IPS-15b (cell line): ENCODE measurements around the gene ZNF407.

ENCODE experiments used
- H3K27me3 ChIP-seq: one replicate; pipeline ENCODE4 v1.6.1; 2013; ENCODE audit warnings: low read length; ENCODE audit not compliant: control insufficient read depth, insufficient read depth
- H3K36me3 ChIP-seq: one replicate; pipeline ENCODE4 v1.6.1; 2013; ENCODE audit warnings: low read length; ENCODE audit not compliant: control insufficient read depth, insufficient read depth
- H3K4me1 ChIP-seq: one replicate; pipeline ENCODE4 v1.6.1; 2013; ENCODE audit warnings: mild to moderate bottlenecking, low read length; ENCODE audit not compliant: control insufficient read depth, insufficient read depth
- H3K4me3 ChIP-seq: one replicate; pipeline ENCODE4 v1.5.1; 2013; ENCODE audit warnings: low read depth, low read length
- H3K9ac ChIP-seq: one replicate; pipeline ENCODE4 v1.6.1; 2013; ENCODE audit warnings: low read depth, mild to moderate bottlenecking, low read length
- H3K9me3 ChIP-seq: one replicate; pipeline ENCODE4 v1.6.1; 2013; ENCODE audit warnings: mild to moderate bottlenecking, low read length; ENCODE audit not compliant: control insufficient read depth, insufficient read depth

The ZNF407 gene

DNA sequence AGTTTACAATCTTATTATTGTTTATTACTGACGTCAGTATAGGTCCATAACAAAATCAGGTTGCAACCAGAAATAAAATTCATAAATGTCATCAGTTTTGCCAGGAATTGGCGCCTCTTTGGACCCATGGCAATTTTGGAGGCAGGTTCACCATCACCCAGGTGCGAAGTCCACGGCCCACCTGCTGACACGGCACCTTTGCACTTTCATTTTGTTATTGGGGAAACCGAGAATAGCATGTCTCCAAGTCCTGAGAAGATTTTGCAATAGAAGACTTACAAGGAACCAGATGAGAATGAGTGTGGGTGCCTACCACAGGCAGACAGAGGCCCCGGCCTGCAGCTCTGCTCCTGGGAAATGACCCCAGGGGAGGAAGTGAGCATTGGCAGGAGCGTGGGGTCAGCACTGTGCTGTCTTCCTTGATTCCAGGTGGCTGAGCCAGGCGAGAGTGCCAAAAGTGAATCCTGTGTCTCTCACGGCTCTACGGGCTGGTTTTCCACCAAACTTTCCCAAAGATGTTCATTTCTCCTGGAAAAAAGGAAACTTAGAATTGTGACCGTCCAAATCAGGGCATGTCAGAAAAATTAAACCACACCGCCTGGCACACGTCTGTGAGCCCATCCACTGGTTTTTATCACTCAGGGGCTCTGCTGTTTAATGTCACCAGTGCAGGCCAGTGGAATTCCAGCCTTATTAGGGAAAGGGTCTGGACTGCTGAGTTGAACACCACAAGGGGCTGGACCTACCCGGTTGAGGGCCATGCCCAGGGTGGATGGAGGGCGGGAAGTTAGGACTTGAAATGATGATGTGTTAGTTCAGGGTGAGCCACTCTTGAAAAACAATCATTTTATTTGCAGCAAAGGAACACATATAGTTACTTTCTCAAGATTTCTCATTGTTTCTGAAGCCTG is 514.8 kb downstream of the ZNF407 start:
- no peak overlapping the region for H3K4me3 ChIP-seq
- no peaks in the 10 kb centered on the region for H3K36me3 ChIP-seq
- no peaks in the 10 kb centered on the region for H3K9me3 ChIP-seq
- no peaks in the 10 kb centered on the region for H3K27me3 ChIP-seq
- no peaks in the 10 kb centered on the region for H3K4me1 ChIP-seq
- H3K9ac ChIP-seq: no peak overlapping the region

DNA sequence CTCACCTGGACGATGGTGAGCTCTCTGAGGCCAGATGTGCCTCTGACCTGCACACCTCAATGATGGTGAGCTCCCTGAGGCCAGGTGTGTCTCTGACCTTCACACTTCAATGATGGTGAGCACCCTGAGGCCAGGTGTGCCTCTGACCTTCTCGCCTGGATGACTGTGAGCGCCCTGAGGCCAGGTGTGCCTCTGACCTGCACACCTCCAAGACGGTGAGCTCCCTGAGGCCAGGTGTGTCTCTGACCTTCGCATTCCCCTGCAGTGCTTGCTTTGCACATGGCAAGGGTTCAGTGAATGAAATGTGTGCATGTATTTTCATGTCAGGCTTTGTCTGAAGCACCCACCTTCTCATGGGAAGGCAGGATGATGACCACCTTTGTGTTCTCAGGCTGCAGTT is 515.8 kb downstream of the ZNF407 start:
- Histone ChIP-seq H3K4me3 (no peak overlapping the region), H3K36me3 (no peaks in the 10 kb centered on the region), H3K9ac (no peak overlapping the region), H3K9me3 (no peaks in the 10 kb centered on the region), H3K4me1 (no peaks in the 10 kb centered on the region), H3K27me3 (no peaks in the 10 kb centered on the region)

DNA sequence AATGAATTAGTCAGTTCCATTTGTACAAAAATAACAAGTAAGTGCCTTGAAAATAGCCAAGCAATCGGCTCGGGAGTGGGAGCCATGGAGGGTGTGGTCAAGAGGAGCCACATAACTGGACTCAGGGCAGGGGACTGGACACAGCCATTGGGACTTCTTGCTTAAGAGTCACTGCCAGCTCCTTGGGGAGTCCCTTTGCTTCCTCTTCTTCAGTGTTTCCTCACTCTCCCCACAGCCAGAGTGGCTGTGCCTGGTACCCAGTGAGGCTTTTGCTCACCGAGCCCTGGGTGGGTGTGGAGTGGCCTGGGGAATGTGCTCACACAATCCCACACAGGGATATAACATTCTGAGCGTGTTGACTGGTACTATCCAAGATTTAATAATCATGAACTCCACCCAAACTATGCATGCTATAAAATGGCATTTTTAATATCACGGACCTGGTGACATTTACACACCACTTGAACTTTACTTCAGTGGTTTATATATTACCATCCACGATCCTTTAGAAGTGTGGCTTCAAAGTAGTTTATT is 516.6 kb downstream of the ZNF407 start:
- H3K4me3 ChIP-seq: no peak overlapping the region
- H3K4me1 ChIP-seq: no peaks in the 10 kb centered on the region
- H3K9me3 ChIP-seq: no peaks in the 10 kb centered on the region
- no peak overlapping the region for H3K9ac ChIP-seq
- no peaks in the 10 kb centered on the region for H3K36me3 ChIP-seq
- H3K27me3 ChIP-seq: no peaks in the 10 kb centered on the region
